Common myeloid progenitor, CD34-positive (primary cell): ENCODE results near the gene SDK2.
"Not testable (repeated sequence)": the region's sequence is repeated elsewhere in the genome, so short reads cannot be mapped to it uniquely, and the experiment has no call there.

ENCODE experiments used
- CTCF ChIA-PET: fragments of 350-600 bp; sonication (Branson Sonifier 250); formaldehyde crosslinking; loops from one replicate; lab custom pipeline; 2021; ENCODE audit warnings: antibody characterized with exemption; lab: Charles Lee
- POLR2A ChIA-PET: fragments of 350-600 bp; sonication (Branson Sonifier 250); formaldehyde crosslinking; loops from one replicate; lab custom pipeline; 2021; ENCODE audit warnings: antibody characterized with exemption; lab: Charles Lee
- DNase-seq, 3 donors: peaks; one replicate each; pipeline versions ENCODE4 v3.0.0 to v3.0.0-alpha.2; 2013
- H3K27ac ChIP-seq, 2 experiments: 1 replicate in 1 of 2; 2 replicates in 1 of 2; pipeline ENCODE4 v1.7.0; 2013; ENCODE audit warnings: inconsistent platforms in 2 of 2, low read length in 2 of 2, mild to moderate bottlenecking in 2 of 2, low read depth in 1 of 2, moderate library complexity in 1 of 2; ENCODE audit not compliant: severe bottlenecking in 2 of 2, insufficient read depth in 1 of 2, poor library complexity in 1 of 2
- H3K27me3 ChIP-seq, 5 experiments: replicated peaks in 2 of 5; 1 replicate in 3 of 5; 2 replicates in 2 of 5; pipeline versions ENCODE4 v1.6.1 to v1.7.0; 2013; ENCODE audit warnings: low read length in 4 of 5, mild to moderate bottlenecking in 2 of 5, moderate library complexity in 2 of 5, inconsistent platforms in 1 of 5; ENCODE audit not compliant: insufficient read depth in 5 of 5, control insufficient read depth in 4 of 5
- H3K36me3 ChIP-seq, 4 experiments: 1 replicate in 2 of 4; 2 replicates in 2 of 4; pipeline versions ENCODE4 v1.6.1 to v1.7.0; 2013; ENCODE audit warnings: low read length in 3 of 4, control low read depth in 1 of 4, mild to moderate bottlenecking in 1 of 4; ENCODE audit not compliant: control insufficient read depth in 4 of 4, insufficient read depth in 4 of 4
- H3K4me1 ChIP-seq, 4 experiments: 1 replicate in 3 of 4; 2 replicates in 1 of 4; pipeline versions ENCODE4 v1.6.1 to v1.7.1; 2013; ENCODE audit warnings: low read length in 3 of 4, mild to moderate bottlenecking in 3 of 4, control low read depth in 1 of 4, inconsistent platforms in 1 of 4, moderate library complexity in 1 of 4; ENCODE audit not compliant: control insufficient read depth in 4 of 4, insufficient read depth in 4 of 4; ENCODE audit errors: control extremely low read depth in 1 of 4
- H3K4me3 ChIP-seq, 7 experiments: 1 replicate in 4 of 7; 2 replicates in 3 of 7; pipeline versions ENCODE4 v1.5.1 to v1.7.0; 2013; ENCODE audit warnings: mild to moderate bottlenecking in 7 of 7, low read length in 6 of 7, moderate library complexity in 6 of 7, inconsistent platforms in 2 of 7, low read depth in 2 of 7, control low read depth in 1 of 7; ENCODE audit not compliant: insufficient read depth in 4 of 7, control insufficient read depth in 1 of 7; ENCODE audit errors: extremely low read depth in 1 of 7
- H3K9me3 ChIP-seq, 5 experiments: 1 replicate in 4 of 5; 2 replicates in 1 of 5; pipeline versions ENCODE4 v1.6.1 to v1.7.1; 2013; ENCODE audit warnings: low read length in 4 of 5, mild to moderate bottlenecking in 2 of 5, inconsistent platforms in 1 of 5, low read depth in 1 of 5, moderate library complexity in 1 of 5; ENCODE audit not compliant: control insufficient read depth in 4 of 5, insufficient read depth in 2 of 5; ENCODE audit errors: control extremely low read depth in 1 of 5
- WGBS: methylation state at CpG from one replicate; pipeline ENCODE4 v1.1.5; 2013; ENCODE audit not compliant: insufficient coverage; 5-methylcytosine and 5-hydroxymethylcytosine counted together

SDK2 gene

DNA sequence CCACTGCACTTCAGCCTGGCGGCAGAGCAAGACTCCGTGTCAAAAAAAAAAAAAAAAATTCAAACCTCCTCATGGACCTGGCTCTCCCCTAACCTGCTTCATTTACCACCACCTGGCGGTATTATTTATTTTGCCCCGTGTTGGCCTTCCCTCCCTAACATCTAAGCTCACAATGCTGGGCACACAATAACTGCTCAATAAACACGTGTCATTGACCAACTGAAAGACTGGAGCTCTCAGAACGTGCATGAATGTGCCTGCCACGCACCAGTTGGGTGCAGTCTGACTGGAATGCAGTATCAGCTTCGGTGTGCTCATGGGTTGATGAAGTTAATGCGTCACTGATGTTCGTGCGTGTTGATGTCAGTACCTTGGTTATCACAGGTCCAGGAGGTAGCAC is 268.1 kb downstream of the SDK2 start:
- over 99% methylated on average over 9 of the region's 11 CpGs for WGBS
- Histone ChIP-seq H3K4me1 (peaks cover 0 to 10% (median 5%) of the 10 kb centered on the region in 4 experiments), H3K27me3 (peaks cover 0 to 2% (median 0%) of the 10 kb centered on the region in 5 experiments), H3K27ac (no peak overlapping the region), H3K4me3 (no peak overlapping the region), H3K36me3 (peaks cover 0 to 9% (median 0%) of the 10 kb centered on the region in 4 experiments), H3K9me3 (no peaks in the 10 kb centered on the region)
- POLR2A ChIA-PET = interaction anchor here (0.9 kb wide), 1 partner anchor 27 kb away, joined by 3 read pairs; no protein-coding TSS in a partner anchor
- DNase-seq = no peak
- CTCF ChIA-PET = interaction anchor here (1.1 kb wide), 1 partner anchor 118 kb away, joined by 3 read pairs; no protein-coding TSS in a partner anchor

DNA sequence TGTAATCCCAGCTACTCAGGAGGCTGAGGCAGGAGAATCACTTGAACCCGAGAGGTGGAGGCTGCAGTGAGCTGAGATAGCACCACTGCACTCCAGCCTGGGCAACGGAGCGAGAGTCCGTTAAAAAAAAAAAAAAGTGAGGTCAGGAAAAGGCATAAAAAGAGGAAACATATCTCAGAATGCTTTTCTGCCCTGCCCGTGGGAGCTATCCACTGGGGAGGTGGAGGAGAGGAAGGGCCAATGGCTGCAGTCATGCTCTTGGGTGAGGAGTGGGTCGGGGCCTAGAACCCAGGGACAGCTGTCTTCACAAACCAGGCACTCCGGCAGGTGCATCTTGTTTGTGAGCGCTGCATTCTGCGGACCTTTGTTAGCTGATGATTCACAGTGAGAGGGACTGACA is 272.4 kb downstream of the SDK2 start:
- H3K4me1 ChIP-seq = peaks cover 0 to 14% (median 7%) of the 10 kb centered on the region in 4 experiments
- CTCF ChIA-PET = interaction anchor here (1.0 to 8.2 kb wide), 12 partner anchors 10 to 815 kb away, joined by 3 to 133 read pairs (median 4); no protein-coding TSS in a partner anchor
- H3K27me3 ChIP-seq = peaks cover 0 to 2% (median 0%) of the 10 kb centered on the region in 5 experiments
- H3K27ac ChIP-seq = no peak overlapping the region
- POLR2A ChIA-PET = interaction anchor here (0.6 kb wide), 2 partner anchors 126 to 589 kb away, joined by 3 to 7 read pairs; no protein-coding TSS in a partner anchor
- H3K9me3 ChIP-seq = no peaks in the 10 kb centered on the region
- H3K4me3 ChIP-seq = no peak overlapping the region
- peaks cover 0 to 15% (median 0%) of the 10 kb centered on the region in 4 experiments for H3K36me3 ChIP-seq
- peak; percentile 2 to 27 (median 22) for DNase-seq
- 62% methylated on average over 6 of the region's 9 CpGs for WGBS

DNA sequence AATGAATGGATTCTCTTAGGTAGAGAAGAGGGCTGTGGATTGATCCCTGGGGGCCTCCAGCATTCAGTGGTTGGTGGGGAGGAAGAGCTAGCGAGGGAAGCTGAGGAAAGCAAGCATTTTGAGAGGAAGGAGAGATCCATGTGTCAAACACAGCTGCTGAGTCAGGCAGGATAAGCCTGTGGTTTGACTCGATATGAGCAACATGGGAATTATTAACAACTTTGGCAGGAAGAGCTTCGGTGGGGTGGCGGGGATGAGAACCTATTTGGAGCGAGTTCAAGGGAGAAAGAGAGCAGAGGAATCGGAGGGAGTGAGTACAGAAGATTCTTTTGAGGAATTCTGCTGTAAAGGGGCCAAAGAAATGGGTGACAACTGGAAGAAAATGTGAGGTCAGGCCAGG is 273.0 kb downstream of the SDK2 start:
- peaks cover 0 to 11% (median 0%) of the 10 kb centered on the region in 4 experiments for H3K36me3 ChIP-seq
- no peaks in the 10 kb centered on the region for H3K9me3 ChIP-seq
- no peak overlapping the region for H3K27ac ChIP-seq
- H3K4me1 ChIP-seq = peaks cover 0 to 14% (median 7%) of the 10 kb centered on the region in 4 experiments
- CTCF ChIA-PET = interaction anchor here (1.0 to 8.2 kb wide), 12 partner anchors 10 to 814 kb away, joined by 3 to 133 read pairs (median 4); no protein-coding TSS in a partner anchor
- peak; percentile 6 to 22 (median 18) for DNase-seq
- peaks cover 0 to 2% (median 0%) of the 10 kb centered on the region in 5 experiments for H3K27me3 ChIP-seq
- 7% methylated on average over 5 of the region's 6 CpGs for WGBS
- no peak overlapping the region for H3K4me3 ChIP-seq
- POLR2A ChIA-PET = no interaction called here

DNA sequence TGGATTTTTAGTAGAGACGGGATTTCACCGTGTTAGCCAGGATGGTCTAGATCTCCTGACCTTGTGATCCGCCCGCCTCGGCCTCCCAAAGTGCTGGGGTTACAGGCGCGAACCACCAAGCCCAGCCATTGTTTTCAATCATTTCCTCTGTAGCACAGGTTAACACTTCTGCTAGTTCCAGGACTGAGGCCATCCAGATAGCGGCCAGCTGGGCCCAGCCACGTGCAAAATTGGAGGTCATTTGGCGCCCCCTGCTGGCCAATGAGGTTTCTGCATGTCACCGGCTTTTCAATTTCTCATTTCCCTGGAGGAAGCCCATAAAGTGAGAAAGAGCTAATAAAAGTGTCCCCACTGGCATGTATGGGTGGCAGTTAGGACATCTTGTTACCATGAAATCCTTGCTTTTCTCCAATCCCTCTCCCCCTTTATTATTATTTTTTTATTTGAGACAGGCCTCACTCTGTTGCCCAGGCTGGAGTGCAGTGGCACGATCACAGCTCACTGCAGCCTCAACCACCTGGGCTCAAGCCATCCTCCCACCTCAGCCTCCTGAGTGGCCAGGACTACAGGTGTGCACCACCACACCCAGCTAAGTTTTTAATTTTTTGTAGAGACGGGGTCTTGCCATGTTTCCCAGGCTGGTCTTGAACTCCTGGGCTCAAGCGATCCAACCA is 274.3 kb downstream of the SDK2 start:
- POLR2A ChIA-PET, H3K27ac ChIP-seq, H3K4me3 ChIP-seq, H3K27me3 ChIP-seq, H3K9me3 ChIP-seq: not testable (repeated sequence)
- peaks cover 0 to 14% (median 7%) of the 10 kb centered on the region in 4 experiments for H3K4me1 ChIP-seq
- 63% methylated on average over 11 of the region's 14 CpGs for WGBS
- peak; percentile 60 to 80 (median 80) for DNase-seq
- peaks cover 0 to 13% (median 0%) of the 10 kb centered on the region in 4 experiments for H3K36me3 ChIP-seq
- CTCF ChIA-PET = interaction anchor here (1.0 to 8.2 kb wide), 24 partner anchors 10 to 813 kb away, joined by 3 to 133 read pairs (median 6); partner anchors contain the start of gene CPSF4L

DNA sequence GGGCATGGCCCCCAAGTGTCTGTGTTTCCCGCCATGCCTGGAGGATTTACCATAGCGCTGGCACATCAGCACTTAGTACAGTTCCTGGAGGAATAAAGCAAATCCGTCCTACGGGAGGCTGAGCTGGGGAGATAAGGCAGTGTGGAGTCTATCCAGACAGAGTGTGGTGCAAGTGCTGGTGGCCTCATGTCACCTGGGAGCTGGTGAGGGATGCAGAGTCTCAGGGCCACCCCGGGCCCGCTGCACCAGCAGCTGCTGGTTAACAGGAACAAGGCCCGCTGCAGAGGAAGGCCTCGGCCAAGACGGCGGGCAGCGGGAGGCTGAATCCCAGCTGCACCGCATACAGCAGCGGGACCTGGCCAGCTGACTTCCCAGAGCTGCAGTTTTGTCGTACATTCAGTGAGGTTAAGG is 275.1 kb downstream of the SDK2 start:
- CTCF ChIA-PET = interaction anchor here (0.6 to 8.2 kb wide), 14 partner anchors 11 to 812 kb away, joined by 3 to 133 read pairs (median 9); partner anchors contain the start of gene CPSF4L
- Histone ChIP-seq H3K27ac (no peak overlapping the region), H3K9me3 (no peaks in the 10 kb centered on the region), H3K4me3 (no peak overlapping the region), H3K36me3 (peaks cover 0 to 13% (median 0%) of the 10 kb centered on the region in 4 experiments), H3K4me1 (peaks cover 0 to 14% (median 7%) of the 10 kb centered on the region in 4 experiments), H3K27me3 (peaks cover 0 to 2% (median 0%) of the 10 kb centered on the region in 5 experiments)
- POLR2A ChIA-PET = no interaction called here
- peak in 1 of 3 donors; percentile 2 for DNase-seq
- 91% methylated on average over 14 of the region's 14 CpGs for WGBS

DNA sequence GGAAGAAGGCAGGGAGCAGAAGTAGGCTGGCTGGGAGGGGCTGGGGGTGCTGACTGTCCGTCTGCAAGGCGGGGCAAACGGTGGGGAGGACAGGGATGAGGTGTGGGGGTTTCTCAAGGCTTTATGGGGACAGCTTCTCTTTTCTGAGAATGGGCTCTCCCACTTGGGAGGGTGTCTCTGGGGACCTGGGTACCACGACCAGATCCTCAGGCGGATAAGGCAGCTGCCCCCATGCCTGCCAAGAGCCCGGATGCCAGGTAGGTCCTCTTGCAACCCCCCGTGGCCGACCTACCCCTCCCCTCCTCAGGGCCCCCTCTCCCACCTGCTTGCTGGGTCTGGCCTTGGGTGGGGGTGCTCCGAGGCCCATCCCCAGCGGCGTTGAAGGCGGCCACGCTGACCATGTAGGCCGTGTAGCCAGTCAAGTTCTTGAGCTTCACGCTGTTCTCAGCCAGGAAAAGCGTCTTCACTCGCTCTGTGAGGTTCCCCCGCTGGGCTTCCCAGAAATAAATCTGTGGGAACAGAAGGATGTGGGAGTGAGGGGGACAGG is 276.1 kb downstream of the SDK2 start:
- DNase-seq = no peak
- no peak overlapping the region for H3K4me3 ChIP-seq
- peaks cover 0 to 14% (median 7%) of the 10 kb centered on the region in 4 experiments for H3K4me1 ChIP-seq
- ChIA-PET CTCF (interaction anchor here (1.8 to 8.2 kb wide), 3 partner anchors 110 to 641 kb away, joined by 10 to 133 read pairs (median 29); no protein-coding TSS in a partner anchor), POLR2A (no interaction called here)
- H3K27ac ChIP-seq = no peak overlapping the region
- H3K27me3 ChIP-seq = peaks cover 0 to 2% (median 0%) of the 10 kb centered on the region in 5 experiments
- WGBS = 97% methylated on average over 12 of the region's 18 CpGs
- peaks cover 0 to 18% (median 0%) of the 10 kb centered on the region in 4 experiments for H3K36me3 ChIP-seq
- no peaks in the 10 kb centered on the region for H3K9me3 ChIP-seq
